HG02938 (cell line): Measurements from ENCODE around the gene LRRC58.
A peak's percentile ranks its signal among the peaks of the same experiment; 100 is the strongest.
"Not testable (repeated sequence)": the region's sequence is repeated elsewhere in the genome, so short reads cannot be mapped to it uniquely, and the experiment has no call there.

Experiments used
- ATAC-seq: cut with Tn5 transposase; IDR thresholded peaks from one replicate; pipeline ENCODE4 v1.9.1; 2021; ENCODE audit warnings: mild to moderate bottlenecking, moderate library complexity; ENCODE audit not compliant: unreplicated experiment

LRRC58 gene

GRCh38 chr3:120348991-120349854 lies at the start of gene LRRC58:
LRRC58 (minus strand) TSS chr3:120349354; CDS start chr3:120349243, 111 bp downstream.
- ATAC-seq, result peak; percentile 81

GRCh38 chr3:120396469-120396868 lies 47.3 kb upstream of the LRRC58 start:
- ATAC-seq, result no peak

GRCh38 chr3:120394347-120394746 lies 45.2 kb upstream of the LRRC58 start:
- ATAC-seq, result no peak

- ATAC-seq, result no peak
Measured at GRCh38 chr3:120393761-120394160, 44.6 kb upstream of the LRRC58 start.

GRCh38 chr3:120393243-120393642 lies 44.1 kb upstream of the LRRC58 start:
- ATAC-seq, result no peak

- ATAC-seq, result no peak
Measured at GRCh38 chr3:120382941-120383447, 33.8 kb upstream of the LRRC58 start.

GRCh38 chr3:120381503-120381902 lies 32.3 kb upstream of the LRRC58 start:
- no peak for ATAC-seq

GRCh38 chr3:120377948-120378347 lies 28.8 kb upstream of the LRRC58 start:
- not testable (repeated sequence) for ATAC-seq

- ATAC-seq, result peak; percentile 64
Measured at GRCh38 chr3:120370463-120370862, 21.3 kb upstream of the LRRC58 start.

- peak; percentile 89 for ATAC-seq
Measured at GRCh38 chr3:120369037-120369467, 19.9 kb upstream of the LRRC58 start.

- ATAC-seq, result no peak
Measured at GRCh38 chr3:120368172-120368571, 19.0 kb upstream of the LRRC58 start.

- no peak for ATAC-seq
Measured at GRCh38 chr3:120364821-120365220, 15.7 kb upstream of the LRRC58 start.

- no peak for ATAC-seq
Measured at GRCh38 chr3:120364101-120364500, 14.9 kb upstream of the LRRC58 start.

GRCh38 chr3:120357807-120358206 lies 8.7 kb upstream of the LRRC58 start:
- ATAC-seq, result no peak

- ATAC-seq, result peak; percentile 84
Measured at GRCh38 chr3:120355486-120355885, 6.3 kb upstream of the LRRC58 start.

GRCh38 chr3:120353463-120353862 lies 4.3 kb upstream of the LRRC58 start:
- no peak for ATAC-seq

GRCh38 chr3:120352017-120352416 lies 2.9 kb upstream of the LRRC58 start:
- no peak for ATAC-seq

GRCh38 chr3:120350401-120350941 lies 1.3 kb upstream of the LRRC58 start:
- no peak for ATAC-seq

GRCh38 chr3:120349855-120350125 lies 636 bp upstream of the LRRC58 start:
- no peak for ATAC-seq

- ATAC-seq, result peak; percentile 58
Measured at GRCh38 chr3:120348065-120348990, 826 bp downstream of the LRRC58 start.

GRCh38 chr3:120344349-120344748 lies 4.8 kb downstream of the LRRC58 start:
- ATAC-seq, result no peak
